Naive B cell (primary cell): Measurements from ENCODE around the gene HINT3. TPM values are rescaled to one million over a fixed set of nuclear protein-coding genes. Genes with fewer than 3 reads are reported as not detected.
"Not testable (repeated sequence)": the region's sequence is repeated elsewhere in the genome, so short reads cannot be mapped to it uniquely, and the experiment has no call there.

Source experiments
- ATAC-seq, 2 donors: fragments of 150-1000 bp; cut with Tn5 transposase; 2 replicates each; pipeline ENCODE4 v1.10.0; 2021; ENCODE audit warnings: low read depth in 2 of 2, mild to moderate bottlenecking in 2 of 2, moderate library complexity in 2 of 2
- DNase-seq: peaks from one replicate; pipeline ENCODE4 v3.0.0; 2022
- H3K27ac Mint-ChIP-seq, 6 donors: one replicate each; pipeline ENCODE4 v1.8.0; 2020 to 2022; ENCODE audit warnings: mild to moderate bottlenecking in 6 of 6, mixed read lengths in 6 of 6, moderate library complexity in 5 of 6, inconsistent platforms in 2 of 6
- H3K27me3 Mint-ChIP-seq, 3 donors: one replicate each; pipeline ENCODE4 v1.8.0; 2021 to 2022; ENCODE audit warnings: mixed read lengths in 3 of 3, mild to moderate bottlenecking in 1 of 3
- H3K36me3 Mint-ChIP-seq, 2 donors: one replicate each; pipeline ENCODE4 v1.8.0; 2020 to 2022; ENCODE audit warnings: mixed read lengths in 2 of 2, inconsistent platforms in 1 of 2, mild to moderate bottlenecking in 1 of 2
- H3K4me1 Mint-ChIP-seq, 3 donors: one replicate each; pipeline ENCODE4 v1.8.0; 2020 to 2022; ENCODE audit warnings: mixed read lengths in 3 of 3, inconsistent platforms in 1 of 3, mild to moderate bottlenecking in 1 of 3, moderate library complexity in 1 of 3
- H3K4me3 Mint-ChIP-seq, 8 donors: one replicate each; pipeline ENCODE4 v1.8.0; 2020 to 2022; ENCODE audit warnings: mild to moderate bottlenecking in 8 of 8, mixed read lengths in 8 of 8, moderate library complexity in 8 of 8, inconsistent platforms in 2 of 8
- H3K9me3 Mint-ChIP-seq, 7 donors: one replicate each; pipeline ENCODE4 v1.8.0; 2020 to 2022; ENCODE audit warnings: mixed read lengths in 7 of 7, mild to moderate bottlenecking in 5 of 7, inconsistent platforms in 2 of 7, moderate library complexity in 1 of 7
- polyA plus RNA-seq, 6 donors: library from polyadenylated mRNA; unstranded; fragments of 300-500 nt; fragmentation: Illumina TruSeq; gene quantifications; one replicate each; pipeline ENCODE4 v1.2.3, GENCODE V29; 2021; ENCODE audit warnings: low read depth in 6 of 6

Gene HINT3
- polyA plus RNA-seq, 6 donors from 2014 or later: 12.1 to 17.8 (median 15.3) TPM

- peaks cover 24 to 39% of the 10 kb centered on the region in 2 donors for H3K36me3 Mint-ChIP-seq
- no peak overlapping the region for H3K27ac Mint-ChIP-seq
- H3K27me3 Mint-ChIP-seq: no peaks in the 10 kb centered on the region
- H3K9me3 Mint-ChIP-seq: no peaks in the 10 kb centered on the region
- no peak overlapping the region for H3K4me3 Mint-ChIP-seq
- DNase-seq (no peak), ATAC-seq (no peak)
- H3K4me1 Mint-ChIP-seq: no peaks in the 10 kb centered on the region
Observed at GRCh38 chr6:126010040-126010439, 53.5 kb downstream of the HINT3 start.

- Mint-ChIP-seq H3K4me3 (no peak overlapping the region), H3K27me3 (no peaks in the 10 kb centered on the region), H3K36me3 (peaks cover 40 to 52% of the 10 kb centered on the region in 2 donors), H3K9me3 (no peaks in the 10 kb centered on the region), H3K27ac (no peak overlapping the region), H3K4me1 (no peaks in the 10 kb centered on the region)
- no peak for DNase-seq
- no peak for ATAC-seq
Observed at GRCh38 chr6:126015863-126016262, 59.3 kb downstream of the HINT3 start.

- Mint-ChIP-seq H3K36me3 (peaks cover 44 to 54% of the 10 kb centered on the region in 2 donors), H3K9me3 (no peaks in the 10 kb centered on the region), H3K4me3 (no peak overlapping the region), H3K27me3 (no peaks in the 10 kb centered on the region), H3K4me1 (no peaks in the 10 kb centered on the region), H3K27ac (peak overlapping the region in 1 of 6 donors; percentile 44)
- DNase-seq (no peak), ATAC-seq (no peak)
Observed at GRCh38 chr6:126016591-126016990, 60.0 kb downstream of the HINT3 start.

GRCh38 chr6:126017668-126018067 lies 61.1 kb downstream of the HINT3 start:
- H3K36me3 Mint-ChIP-seq: peaks cover 35 to 50% of the 10 kb centered on the region in 2 donors
- H3K27ac Mint-ChIP-seq: peak overlapping the region in 1 of 6 donors; percentile 7
- no peaks in the 10 kb centered on the region for H3K4me1 Mint-ChIP-seq
- H3K9me3 Mint-ChIP-seq: no peaks in the 10 kb centered on the region
- H3K27me3 Mint-ChIP-seq: no peaks in the 10 kb centered on the region
- ATAC-seq: no peak
- no peak overlapping the region for H3K4me3 Mint-ChIP-seq
- DNase-seq: no peak

- H3K27ac Mint-ChIP-seq: no peak overlapping the region
- H3K27me3 Mint-ChIP-seq: no peaks in the 10 kb centered on the region
- H3K4me3 Mint-ChIP-seq: no peak overlapping the region
- peaks cover 35 to 41% of the 10 kb centered on the region in 2 donors for H3K36me3 Mint-ChIP-seq
- ATAC-seq: no peak
- DNase-seq: no peak
- no peaks in the 10 kb centered on the region for H3K9me3 Mint-ChIP-seq
- no peaks in the 10 kb centered on the region for H3K4me1 Mint-ChIP-seq
Observed at GRCh38 chr6:126020305-126021050, 63.9 kb downstream of the HINT3 start.

GRCh38 chr6:126023474-126023873 lies 66.9 kb downstream of the HINT3 start:
- H3K36me3 Mint-ChIP-seq: peaks cover 30 to 33% of the 10 kb centered on the region in 2 donors
- not testable (repeated sequence) for H3K27me3 Mint-ChIP-seq, DNase-seq, H3K27ac Mint-ChIP-seq, H3K4me3 Mint-ChIP-seq, ATAC-seq, H3K4me1 Mint-ChIP-seq, H3K9me3 Mint-ChIP-seq

- DNase-seq: no peak
- Mint-ChIP-seq H3K27me3 (no peaks in the 10 kb centered on the region), H3K36me3 (peaks cover 14 to 32% of the 10 kb centered on the region in 2 donors), H3K4me1 (no peaks in the 10 kb centered on the region), H3K4me3 (no peak overlapping the region), H3K27ac (no peak overlapping the region), H3K9me3 (no peaks in the 10 kb centered on the region)
- no peak for ATAC-seq
Observed at GRCh38 chr6:126026001-126026400, 69.4 kb downstream of the HINT3 start.

- Mint-ChIP-seq H3K9me3 (no peaks in the 10 kb centered on the region), H3K4me1 (no peaks in the 10 kb centered on the region), H3K36me3 (peaks cover 12 to 31% of the 10 kb centered on the region in 2 donors), H3K27me3 (no peaks in the 10 kb centered on the region), H3K27ac (no peak overlapping the region), H3K4me3 (no peak overlapping the region)
- ATAC-seq: no peak
- DNase-seq: no peak
Observed at GRCh38 chr6:126027601-126028000, 71.0 kb downstream of the HINT3 start.

Other genes starting within 250 kb of the HINT3 start
- gene HEY2, start 207.1 kb upstream of the HINT3 start, polyA plus RNA-seq: under 1 TPM in 3 of 6 donors, not detected in 3; 0.17 to 0.48 (median 0.29) TPM
- 10 to 100 TPM in 1 of 6 donors, 1 to 10 TPM in 5; 1.6 to 10.9 (median 8.4) TPM for gene NCOA7, start 165.8 kb upstream of the HINT3 start, polyA plus RNA-seq
- 10 to 100 TPM in 1 of 6 donors, 1 to 10 TPM in 4, not detected in 1; 5.7 to 10.5 (median 8.9) TPM for gene TRMT11, start 29.8 kb downstream of the HINT3 start, polyA plus RNA-seq